Psoas muscle (tissue), 8 donors: ENCODE measurements around the gene TUBB1. TPM values are rescaled to one million over a fixed set of nuclear protein-coding genes. Genes with fewer than 3 reads are reported as not detected.

Experiments
- ATAC-seq, 4 donors: fragments of 200-7000 bp; cut with Tn5 transposase; one replicate each; pipeline ENCODE4 v1.9.1; 2020; ENCODE audit warnings: moderate library complexity in 3 of 4, mild to moderate bottlenecking in 2 of 4
- DNase-seq, 2 donors: peaks; one replicate each; pipeline ENCODE4 v3.0.0-alpha.2; 2020
- H3K27ac ChIP-seq: fragments of 200-600 bp; one replicate; pipeline ENCODE4 v1.8.0; 2022
- H3K27me3 ChIP-seq, 3 donors: fragments of 200-600 bp in 1 of 3; one replicate each; pipeline versions ENCODE4 v1.6.1 to v1.8.0; 2013 to 2022; ENCODE audit warnings: low read length in 2 of 3, mild to moderate bottlenecking in 2 of 3, moderate library complexity in 1 of 3; ENCODE audit not compliant: insufficient read depth in 3 of 3
- H3K36me3 ChIP-seq, 2 donors: fragments of 200-600 bp in 1 of 2; one replicate each; pipeline versions ENCODE4 v1.6.1 to v1.8.0; 2013 to 2022; ENCODE audit warnings: low read depth in 1 of 2, mild to moderate bottlenecking in 1 of 2, moderate library complexity in 1 of 2; ENCODE audit not compliant: insufficient read depth in 1 of 2
- H3K4me1 ChIP-seq: fragments of 200-600 bp; one replicate; pipeline ENCODE4 v1.8.0; 2022
- H3K4me3 ChIP-seq: fragments of 200-600 bp; one replicate; pipeline ENCODE4 v1.8.0; 2022; ENCODE audit warnings: mild to moderate bottlenecking
- H3K9me3 ChIP-seq: fragments of 200-600 bp; one replicate; pipeline ENCODE4 v1.8.0; 2022
- WGBS, 3 donors: extraction: QIAGEN DNeasy Blood & Tissue Kit; methylation state at CpG; one replicate each; pipeline versions ENCODE4 v1.1.6 to v1.1.7; 2013; 5-methylcytosine and 5-hydroxymethylcytosine counted together
- intact Hi-C, 2 donors: fragments of 100-400 bp; cut with DNase I; formaldehyde crosslinking; loops; one replicate each; pipeline versions ENCODE4 v1.11.0 to v1.14.2; 2022
- polyA plus RNA-seq, 3 donors: library from polyadenylated mRNA; stranded (reverse); fragments of 200-250 nt; gene quantifications; one replicate each; pipeline ENCODE4 v1.2.3, GENCODE V29; 2013
- total RNA-seq, 4 donors: library from RNA; stranded (reverse); fragmentation: NEBNext Ultra II Directional in 2 of 4; extraction: Animal tissue kit (Norgen Biotek cat#: 25700) in 2 of 4; gene quantifications; one replicate each; pipeline versions ENCODE4 v1.2.1 to v1.2.4, GENCODE V29; 2021 to 2023
- TF ChIP-seq, protein P1 (sequence below): fragments of 200-600 bp; IDR thresholded peaks from one replicate; pipeline ENCODE4 v1.8.0; 2022; ENCODE audit warnings: antibody characterized with exemption
- donor health status: healthy with polysubstance abuse.
- donor health status: DM: no; HTN: no; CAD: no; lungs with moderate emphysema.
- donor health status: Bipolar disorder and iron deficiency.
- donor health status: healthy.
- donor health status: DM: yes; HTN: yes; CAD: no.
- donor health status: DM: no; HTN: no; CAD: no.
- donor health status: DM: no; HTN: no; CAD: no.
- donor health status: DM: yes; HTN: yes; CAD: no.

TUBB1 gene
- total and polyA plus RNA-seq, 7 donors: 0.03 to 0.32 (median 0.12) TPM; not detected in 1

- peaks cover 12 to 77% of the 10 kb centered on the region in 2 donors for H3K36me3 ChIP-seq
- WGBS, 3 donors: 63 to 69% (median 65%) methylated on average over 7 of the region's 7 CpGs
- no peak for ATAC-seq
- peak overlapping the region; percentile 89 for H3K4me3 ChIP-seq
- peak overlapping the region; percentile 92 for H3K27ac ChIP-seq
- H3K9me3 ChIP-seq: no peaks in the 10 kb centered on the region
- TF ChIP-seq, protein P1, sequence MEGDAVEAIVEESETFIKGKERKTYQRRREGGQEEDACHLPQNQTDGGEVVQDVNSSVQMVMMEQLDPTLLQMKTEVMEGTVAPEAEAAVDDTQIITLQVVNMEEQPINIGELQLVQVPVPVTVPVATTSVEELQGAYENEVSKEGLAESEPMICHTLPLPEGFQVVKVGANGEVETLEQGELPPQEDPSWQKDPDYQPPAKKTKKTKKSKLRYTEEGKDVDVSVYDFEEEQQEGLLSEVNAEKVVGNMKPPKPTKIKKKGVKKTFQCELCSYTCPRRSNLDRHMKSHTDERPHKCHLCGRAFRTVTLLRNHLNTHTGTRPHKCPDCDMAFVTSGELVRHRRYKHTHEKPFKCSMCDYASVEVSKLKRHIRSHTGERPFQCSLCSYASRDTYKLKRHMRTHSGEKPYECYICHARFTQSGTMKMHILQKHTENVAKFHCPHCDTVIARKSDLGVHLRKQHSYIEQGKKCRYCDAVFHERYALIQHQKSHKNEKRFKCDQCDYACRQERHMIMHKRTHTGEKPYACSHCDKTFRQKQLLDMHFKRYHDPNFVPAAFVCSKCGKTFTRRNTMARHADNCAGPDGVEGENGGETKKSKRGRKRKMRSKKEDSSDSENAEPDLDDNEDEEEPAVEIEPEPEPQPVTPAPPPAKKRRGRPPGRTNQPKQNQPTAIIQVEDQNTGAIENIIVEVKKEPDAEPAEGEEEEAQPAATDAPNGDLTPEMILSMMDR: no peak
- no peaks in the 10 kb centered on the region for H3K27me3 ChIP-seq
- no peak for DNase-seq
- intact Hi-C loops: loop anchor here (5.0 kb wide), 3 partner anchors 49 to 379 kb away; partner anchors contain the start of genes NELFCD (in 1 of the 2) and STX16 (in 1 of the 2)
- H3K4me1 ChIP-seq: peaks cover 37% of the 10 kb centered on the region
Measured at GRCh38 chr20:59030911-59031563, 11.8 kb downstream of the TUBB1 start.

DNA sequence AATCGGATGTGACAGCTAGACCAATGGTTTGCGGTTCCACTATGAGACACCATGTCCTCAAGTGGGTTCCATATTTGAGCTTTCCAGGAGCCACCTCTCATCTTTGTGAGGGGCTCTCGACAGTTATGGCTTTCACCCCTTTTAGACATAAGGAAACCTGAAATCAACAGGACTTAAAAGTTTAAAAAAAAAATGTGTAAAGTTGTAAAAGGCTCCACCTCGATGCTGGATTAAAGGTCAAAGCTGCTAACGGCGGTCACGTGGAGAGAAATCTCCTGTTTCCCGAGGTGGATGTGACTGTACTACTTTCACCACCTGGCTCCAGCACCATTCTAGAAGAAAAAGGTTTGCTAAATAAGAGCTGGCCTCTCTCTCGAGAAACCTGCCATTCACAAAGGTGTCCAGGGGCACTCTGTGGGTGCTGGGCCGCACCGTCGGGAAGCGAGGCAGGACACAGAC is 12.4 kb downstream of the TUBB1 start:
- no peak for ATAC-seq
- no peaks in the 10 kb centered on the region for H3K27me3 ChIP-seq
- TF ChIP-seq, protein P1: no peak
- 12 to 16% (median 15%) methylated on average over 13 of the region's 13 CpGs for WGBS, 3 donors
- peak overlapping the region; percentile 89 for H3K4me3 ChIP-seq
- DNase-seq: no peak
- intact Hi-C loops: loop anchor here (5.0 kb wide), 3 partner anchors 49 to 379 kb away; partner anchors contain the start of genes NELFCD (in 1 of the 2) and STX16 (in 1 of the 2)
- H3K4me1 ChIP-seq: peaks cover 37% of the 10 kb centered on the region
- H3K36me3 ChIP-seq: peaks cover 16 to 77% of the 10 kb centered on the region in 2 donors
- H3K9me3 ChIP-seq: no peaks in the 10 kb centered on the region
- peak overlapping the region; percentile 92 for H3K27ac ChIP-seq

DNA sequence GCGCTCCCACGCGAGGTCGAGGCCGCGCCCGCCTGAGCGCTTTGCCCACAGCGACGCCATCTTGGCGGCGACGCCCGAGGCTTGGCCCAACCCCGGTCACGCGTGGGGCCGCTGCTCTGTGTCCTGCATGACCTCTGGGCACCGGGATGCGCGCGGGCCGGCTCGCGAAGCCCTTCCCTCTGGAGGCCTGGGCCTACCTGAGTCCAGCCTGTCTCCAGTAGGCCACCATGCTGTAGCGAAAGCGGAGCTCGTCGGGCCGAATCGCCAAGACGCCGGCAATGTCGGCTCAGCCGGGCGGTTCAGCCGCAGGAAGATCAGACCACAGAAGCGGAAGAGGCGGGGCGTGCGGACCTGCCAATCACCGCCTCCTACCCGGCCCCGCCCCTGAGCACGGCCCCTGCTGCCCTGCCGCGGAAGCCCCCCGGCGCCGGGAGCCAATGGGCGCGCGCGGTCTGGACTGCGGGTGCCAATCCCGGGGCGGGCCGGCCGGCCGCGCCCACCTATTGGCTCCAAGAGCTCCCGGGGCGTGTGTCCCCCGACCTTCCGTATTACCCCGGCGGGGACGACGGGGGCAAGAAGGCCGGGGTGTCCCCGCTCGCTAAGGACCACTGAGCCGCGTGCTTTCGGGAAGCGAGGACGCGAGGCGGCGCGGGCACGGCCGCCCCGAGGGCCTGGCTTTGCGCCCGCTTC is 12.9 kb downstream of the TUBB1 start, which contains the start of gene ATP5F1E:
TSS of gene ATP5F1E (minus strand) at position 313 of the 690 bp plus-strand sequence. CDS start at position 229, 84 bp downstream.
- TF ChIP-seq, protein P1: no peak
- Histone ChIP-seq H3K9me3 (no peaks in the 10 kb centered on the region), H3K27me3 (no peaks in the 10 kb centered on the region), H3K36me3 (peaks cover 18 to 77% of the 10 kb centered on the region in 2 donors), H3K4me1 (peaks cover 37% of the 10 kb centered on the region), H3K27ac (peak within 1 kb of the TSS; percentile 92), H3K4me3 (peak within 1 kb of the TSS; percentile 89)
- WGBS, 3 donors: 0 to 1% (median 0%) methylated on average over 67 to 86 of the region's 86 CpGs
- ATAC-seq (peak; percentile 99 to 100 (median 100)), DNase-seq (peak; percentile 98)
- intact Hi-C loops: loop anchor here (5.0 kb wide), 3 partner anchors 50 to 380 kb away; partner anchors contain the start of genes NELFCD (in 1 of the 2) and STX16 (in 1 of the 2)

DNA sequence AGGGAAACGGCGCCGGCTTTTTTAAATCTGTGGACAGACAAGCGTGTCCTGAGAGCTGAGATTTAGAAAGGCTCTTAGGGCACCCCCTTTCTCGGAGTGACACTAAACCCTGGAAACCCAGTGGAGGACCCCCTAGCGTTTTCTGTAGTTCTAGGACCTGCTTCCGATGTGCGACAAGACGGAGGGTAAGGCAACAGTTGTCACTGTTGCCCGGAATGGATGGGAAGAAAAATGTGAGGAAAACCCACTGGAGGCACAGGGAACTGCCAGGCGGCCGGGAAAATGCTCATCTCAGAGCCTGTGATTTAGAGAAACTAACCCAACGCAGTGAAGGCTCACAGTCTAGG is 13.5 kb downstream of the TUBB1 start:
- 1 to 4% (median 2%) methylated on average over 13 of the region's 13 CpGs for WGBS, 3 donors
- intact Hi-C loops: loop anchor here (5.0 kb wide), 3 partner anchors 50 to 380 kb away; partner anchors contain the start of genes NELFCD (in 1 of the 2) and STX16 (in 1 of the 2)
- Histone ChIP-seq H3K36me3 (peaks cover 18 to 77% of the 10 kb centered on the region in 2 donors), H3K4me3 (peak overlapping the region; percentile 89), H3K9me3 (no peaks in the 10 kb centered on the region), H3K27me3 (no peaks in the 10 kb centered on the region), H3K4me1 (peaks cover 37% of the 10 kb centered on the region), H3K27ac (peak overlapping the region; percentile 92)
- ATAC-seq (peak in 3 of 4 donors; percentile 7 to 31 (median 7)), DNase-seq (no peak)
- TF ChIP-seq, protein P1: peak; percentile 11
